Measurements from ENCODE around the gene SPHKAP. TPM values are rescaled to one million over a fixed set of nuclear protein-coding genes. Genes with fewer than 3 reads are reported as not detected.
"Not testable (repeated sequence)": the region's sequence is repeated elsewhere in the genome, so short reads cannot be mapped to it uniquely, and the experiment has no call there.

Gene SPHKAP, protein sequence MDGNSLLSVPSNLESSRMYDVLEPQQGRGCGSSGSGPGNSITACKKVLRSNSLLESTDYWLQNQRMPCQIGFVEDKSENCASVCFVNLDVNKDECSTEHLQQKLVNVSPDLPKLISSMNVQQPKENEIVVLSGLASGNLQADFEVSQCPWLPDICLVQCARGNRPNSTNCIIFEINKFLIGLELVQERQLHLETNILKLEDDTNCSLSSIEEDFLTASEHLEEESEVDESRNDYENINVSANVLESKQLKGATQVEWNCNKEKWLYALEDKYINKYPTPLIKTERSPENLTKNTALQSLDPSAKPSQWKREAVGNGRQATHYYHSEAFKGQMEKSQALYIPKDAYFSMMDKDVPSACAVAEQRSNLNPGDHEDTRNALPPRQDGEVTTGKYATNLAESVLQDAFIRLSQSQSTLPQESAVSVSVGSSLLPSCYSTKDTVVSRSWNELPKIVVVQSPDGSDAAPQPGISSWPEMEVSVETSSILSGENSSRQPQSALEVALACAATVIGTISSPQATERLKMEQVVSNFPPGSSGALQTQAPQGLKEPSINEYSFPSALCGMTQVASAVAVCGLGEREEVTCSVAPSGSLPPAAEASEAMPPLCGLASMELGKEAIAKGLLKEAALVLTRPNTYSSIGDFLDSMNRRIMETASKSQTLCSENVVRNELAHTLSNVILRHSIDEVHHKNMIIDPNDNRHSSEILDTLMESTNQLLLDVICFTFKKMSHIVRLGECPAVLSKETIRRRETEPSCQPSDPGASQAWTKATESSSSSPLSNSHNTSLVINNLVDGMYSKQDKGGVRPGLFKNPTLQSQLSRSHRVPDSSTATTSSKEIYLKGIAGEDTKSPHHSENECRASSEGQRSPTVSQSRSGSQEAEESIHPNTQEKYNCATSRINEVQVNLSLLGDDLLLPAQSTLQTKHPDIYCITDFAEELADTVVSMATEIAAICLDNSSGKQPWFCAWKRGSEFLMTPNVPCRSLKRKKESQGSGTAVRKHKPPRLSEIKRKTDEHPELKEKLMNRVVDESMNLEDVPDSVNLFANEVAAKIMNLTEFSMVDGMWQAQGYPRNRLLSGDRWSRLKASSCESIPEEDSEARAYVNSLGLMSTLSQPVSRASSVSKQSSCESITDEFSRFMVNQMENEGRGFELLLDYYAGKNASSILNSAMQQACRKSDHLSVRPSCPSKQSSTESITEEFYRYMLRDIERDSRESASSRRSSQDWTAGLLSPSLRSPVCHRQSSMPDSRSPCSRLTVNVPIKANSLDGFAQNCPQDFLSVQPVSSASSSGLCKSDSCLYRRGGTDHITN (N-terminal part only)
- 1 to 10 TPM; 2.6 to 7.5 (median 3.4) TPM for polyA plus RNA-seq (ENCODE audit: insufficient read length in 4 of 4)

DNA sequence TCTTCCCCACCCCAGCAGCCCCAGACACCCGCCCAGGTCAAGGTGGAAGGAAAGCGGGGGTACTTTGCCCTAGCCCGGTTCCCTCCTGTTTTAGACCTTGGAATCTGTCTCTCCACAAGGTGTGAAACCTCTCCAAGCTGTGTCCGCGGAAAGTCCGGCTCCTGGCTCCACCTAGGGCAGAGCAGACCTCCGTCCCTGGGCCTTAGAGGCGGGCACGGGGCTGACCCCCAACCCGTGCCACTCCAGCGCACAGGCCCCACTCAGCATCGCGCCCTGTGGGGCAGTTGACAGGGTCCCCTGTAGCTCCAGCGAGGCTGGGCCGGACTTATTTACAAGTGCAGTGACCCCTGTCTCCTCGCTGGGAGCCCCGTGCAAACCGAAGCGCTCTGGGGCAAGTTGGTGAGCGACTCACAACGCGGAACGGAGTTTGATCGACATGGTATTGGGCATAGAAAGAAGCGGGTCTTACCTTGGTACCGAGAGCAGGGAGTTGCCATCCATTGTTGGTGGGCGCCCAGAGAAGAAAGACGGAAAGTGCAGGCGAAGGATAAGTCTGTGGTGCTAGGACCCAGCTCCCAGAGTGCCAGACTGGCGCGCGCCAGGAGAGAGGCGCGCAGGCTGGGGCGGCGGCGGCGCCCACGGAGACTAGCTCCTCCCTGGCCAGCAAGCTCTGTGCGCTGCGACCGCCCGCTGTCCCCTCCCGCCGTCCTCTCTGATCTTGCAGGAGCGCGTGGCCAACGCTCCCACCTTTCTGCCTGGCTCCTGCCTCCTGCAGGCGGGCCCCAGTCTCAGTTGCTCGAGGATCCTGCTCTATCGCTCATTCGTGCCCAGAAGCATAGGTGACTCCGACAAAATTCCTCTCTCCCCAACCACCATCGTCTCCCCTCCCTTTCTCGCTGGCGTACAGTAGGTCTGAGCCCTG is at the start of gene SPHKAP:
Gene SPHKAP, minus strand, starts transcription at position 590 of the 922 bp plus-strand sequence. Its CDS starts 89 bp downstream, at position 501.
- peak in 1 of 4 donors; percentile 12 for DNase-seq (ENCODE audit: low read depth in 4 of 4, low spot score in 3 of 4)

DNA sequence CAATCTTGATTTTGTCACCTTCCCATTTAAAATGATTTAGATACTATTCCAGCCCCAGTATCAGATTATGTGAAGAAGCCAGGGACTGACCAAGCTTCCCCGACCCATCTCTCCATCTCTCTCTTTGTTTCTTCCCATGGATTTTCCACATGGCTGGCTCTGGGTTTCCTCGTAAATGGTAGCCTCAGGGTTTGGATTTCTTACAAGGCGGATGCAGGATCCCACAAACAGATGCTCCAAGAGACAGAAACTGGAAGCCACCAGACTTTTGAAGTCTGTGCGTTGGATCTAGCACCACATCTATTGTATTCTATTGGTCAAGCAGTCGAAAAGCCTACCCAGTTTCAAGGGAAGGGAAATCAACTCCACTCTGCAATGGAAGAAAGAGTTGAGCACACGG is 46.0 kb upstream of the SPHKAP start:
- no peak for DNase-seq (ENCODE audit: low read depth in 4 of 4, low spot score in 3 of 4)

DNA sequence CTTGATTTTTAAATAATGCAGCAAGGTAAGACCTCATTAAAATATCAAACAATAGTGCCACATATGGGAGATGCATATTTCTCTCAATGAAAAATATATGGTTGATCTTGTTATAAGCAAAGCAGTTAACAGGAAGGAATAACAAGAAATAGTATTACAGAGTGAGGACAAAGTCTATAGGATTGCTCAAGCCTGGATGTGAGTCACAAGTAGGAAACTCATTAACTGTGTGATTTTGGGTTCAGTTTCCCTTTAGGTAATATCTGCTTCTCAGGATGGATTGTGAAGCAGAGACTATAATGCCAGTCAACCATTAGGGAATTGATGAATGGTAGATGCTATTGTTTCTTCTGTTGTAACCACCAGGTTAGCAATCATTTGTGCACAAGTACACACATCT is 42.9 kb upstream of the SPHKAP start:
- no peak for DNase-seq (ENCODE audit: low read depth in 4 of 4, low spot score in 3 of 4)

DNA sequence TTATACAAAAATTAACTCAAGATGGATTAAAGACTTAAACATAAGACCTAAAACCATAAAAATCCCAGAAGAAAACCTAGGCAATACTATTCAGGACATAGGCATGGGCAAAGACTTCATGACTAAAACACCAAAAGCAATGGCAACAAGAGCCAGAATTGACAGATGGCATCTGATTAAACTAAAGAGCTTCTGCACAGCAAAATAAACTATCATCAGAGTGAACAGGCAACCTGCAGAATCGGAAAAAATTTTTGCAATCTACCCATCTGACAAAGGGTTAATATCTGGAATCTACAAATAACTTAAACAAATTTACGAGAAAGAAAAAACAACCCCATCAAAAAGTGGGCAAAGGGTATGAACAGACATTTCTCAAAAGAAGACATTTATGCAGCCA is 37.1 kb upstream of the SPHKAP start:
- DNase-seq (ENCODE audit: low read depth in 4 of 4, low spot score in 3 of 4) = not testable (repeated sequence)

DNA sequence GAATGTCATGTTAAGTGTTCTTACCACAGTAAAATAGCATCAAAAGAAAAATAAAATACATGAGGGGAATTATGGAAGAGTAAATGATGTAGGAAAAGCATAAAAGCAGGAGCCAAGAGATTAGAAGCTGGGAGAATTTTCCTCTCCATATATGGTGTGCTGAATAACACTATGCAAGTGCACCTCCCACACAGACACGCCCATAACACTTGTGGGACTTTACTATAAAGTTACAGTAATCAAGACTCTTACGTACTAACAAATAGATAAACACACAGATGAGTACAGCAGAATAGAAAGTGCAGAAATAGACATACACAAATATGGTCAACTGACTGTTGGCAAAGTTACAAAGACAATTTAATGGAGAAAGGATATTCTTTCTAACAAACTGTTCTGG is 16.0 kb upstream of the SPHKAP start:
- DNase-seq (ENCODE audit: low read depth in 4 of 4, low spot score in 3 of 4) = no peak

DNA sequence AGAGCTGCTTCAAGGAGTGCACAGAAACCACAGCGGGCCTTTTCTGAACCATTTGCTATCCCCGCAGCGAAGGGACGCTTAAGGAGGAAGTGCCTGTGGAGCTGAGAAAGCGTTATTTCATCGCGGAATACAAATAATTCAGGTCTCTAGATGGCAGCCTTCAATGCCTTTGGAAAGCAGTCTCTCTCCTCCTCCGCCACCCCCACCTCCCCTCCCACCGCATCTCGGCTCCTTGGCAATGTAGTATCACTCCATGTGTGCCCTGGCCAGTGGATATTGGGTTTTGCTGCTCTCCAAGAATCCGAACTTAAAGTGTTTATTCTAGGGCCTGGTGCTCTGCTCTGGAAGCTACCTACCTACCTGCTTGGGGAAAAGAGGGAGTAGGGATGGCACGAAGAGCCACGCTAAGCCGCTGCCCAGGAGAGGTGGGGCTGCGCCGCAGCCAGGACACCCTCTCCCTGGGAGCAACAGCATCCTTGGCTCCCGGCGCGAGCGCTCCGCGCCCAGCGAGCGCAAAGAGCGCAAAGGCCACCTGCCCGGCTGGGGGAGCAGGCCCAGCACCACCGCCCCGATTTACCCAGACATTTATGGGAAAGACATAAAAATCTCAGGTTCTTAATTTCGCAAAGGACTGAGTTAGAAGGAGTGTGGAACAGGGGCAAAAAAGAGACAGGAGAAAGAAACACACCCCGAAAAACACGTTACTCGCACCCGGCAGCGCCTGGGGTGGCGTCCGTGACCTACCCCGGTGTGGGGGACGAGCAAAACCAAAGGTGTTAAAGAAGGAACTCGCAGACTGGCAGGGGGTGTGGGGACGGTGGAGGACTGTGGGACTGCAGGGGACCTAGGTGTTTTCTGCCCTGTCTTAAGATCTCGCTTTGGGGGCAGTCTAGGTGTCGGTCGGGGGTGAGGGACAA is 1.0 kb downstream of the SPHKAP start:
- DNase-seq (ENCODE audit: low read depth in 4 of 4, low spot score in 3 of 4) = no peak

DNA sequence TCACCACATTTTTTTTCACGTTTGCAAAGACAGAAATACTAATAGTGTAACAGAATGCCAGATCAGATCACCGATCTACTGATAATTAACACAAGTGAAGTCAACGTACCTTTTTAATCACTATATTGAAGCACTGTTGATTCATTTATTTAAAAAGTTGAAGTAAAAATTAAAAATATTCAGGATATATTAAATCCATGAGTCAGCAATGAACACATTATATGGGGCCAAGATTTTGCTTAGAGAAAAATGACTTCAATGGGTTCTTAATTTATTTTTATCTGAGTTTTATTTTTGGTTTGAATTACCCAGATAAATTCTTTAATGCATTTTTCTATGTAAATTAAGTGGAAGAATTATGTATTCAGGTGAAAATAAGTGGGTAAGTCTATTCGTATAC is 14.2 kb downstream of the SPHKAP start:
- no peak for DNase-seq (ENCODE audit: low read depth in 4 of 4, low spot score in 3 of 4)

DNA sequence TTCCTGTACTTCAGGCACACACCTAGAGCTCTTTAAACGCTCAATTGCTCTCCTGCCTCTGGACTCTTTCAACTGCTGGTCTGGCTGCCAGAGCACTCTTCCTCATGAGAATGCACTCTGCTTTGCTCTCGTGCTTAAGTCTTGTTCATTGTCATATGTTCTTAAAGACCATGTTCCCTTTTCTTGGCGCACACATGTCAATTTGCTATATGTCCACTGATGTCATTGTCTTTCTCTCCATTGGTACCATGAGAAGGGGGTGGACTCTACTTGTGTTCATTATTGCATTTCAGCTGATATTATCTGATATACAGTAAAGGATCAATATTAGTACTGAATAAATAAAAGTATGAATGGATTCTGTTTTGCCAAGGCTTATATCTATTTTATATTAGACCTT is 16.8 kb downstream of the SPHKAP start:
- no peak for DNase-seq (ENCODE audit: low read depth in 4 of 4, low spot score in 3 of 4)

DNA sequence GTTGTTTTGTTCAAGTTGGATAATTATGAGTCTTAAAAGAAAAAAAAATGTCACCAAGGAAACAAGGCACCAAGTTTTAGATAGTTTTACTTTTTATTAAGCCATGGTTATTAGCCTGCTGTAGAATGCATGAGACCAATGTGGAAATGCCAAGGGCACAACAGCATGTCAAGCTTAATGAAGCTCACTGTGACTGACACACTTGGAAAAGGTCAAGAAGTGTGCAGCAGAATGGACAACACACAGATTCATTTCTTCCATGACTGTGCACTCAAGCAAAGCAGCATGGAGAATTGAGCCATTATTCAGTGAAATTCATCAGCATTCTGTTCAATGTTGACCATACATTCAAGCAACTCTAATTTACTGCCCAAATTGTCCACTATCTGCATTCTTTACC is 23.6 kb downstream of the SPHKAP start:
- DNase-seq (ENCODE audit: low read depth in 4 of 4, low spot score in 3 of 4) = no peak

DNA sequence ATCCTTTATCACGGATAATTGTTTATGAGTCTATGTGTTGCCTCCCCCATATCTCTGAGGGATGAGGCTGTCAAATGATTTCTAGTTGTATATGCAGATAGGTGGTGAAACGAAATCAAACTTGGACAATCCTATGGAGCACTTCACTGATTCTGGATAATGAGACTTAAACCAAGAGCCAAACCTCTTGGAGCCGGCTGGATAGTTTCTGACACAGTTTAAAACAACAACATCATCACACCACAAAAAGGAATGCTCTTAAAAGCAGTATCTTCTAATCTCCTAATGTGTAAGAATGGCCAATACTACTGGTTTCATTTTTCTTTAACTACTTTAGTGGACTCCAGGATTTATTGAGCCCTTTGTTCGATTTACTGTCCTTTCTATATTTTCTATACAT is 36.5 kb downstream of the SPHKAP start:
- no peak for DNase-seq (ENCODE audit: low read depth in 4 of 4, low spot score in 3 of 4)

DNA sequence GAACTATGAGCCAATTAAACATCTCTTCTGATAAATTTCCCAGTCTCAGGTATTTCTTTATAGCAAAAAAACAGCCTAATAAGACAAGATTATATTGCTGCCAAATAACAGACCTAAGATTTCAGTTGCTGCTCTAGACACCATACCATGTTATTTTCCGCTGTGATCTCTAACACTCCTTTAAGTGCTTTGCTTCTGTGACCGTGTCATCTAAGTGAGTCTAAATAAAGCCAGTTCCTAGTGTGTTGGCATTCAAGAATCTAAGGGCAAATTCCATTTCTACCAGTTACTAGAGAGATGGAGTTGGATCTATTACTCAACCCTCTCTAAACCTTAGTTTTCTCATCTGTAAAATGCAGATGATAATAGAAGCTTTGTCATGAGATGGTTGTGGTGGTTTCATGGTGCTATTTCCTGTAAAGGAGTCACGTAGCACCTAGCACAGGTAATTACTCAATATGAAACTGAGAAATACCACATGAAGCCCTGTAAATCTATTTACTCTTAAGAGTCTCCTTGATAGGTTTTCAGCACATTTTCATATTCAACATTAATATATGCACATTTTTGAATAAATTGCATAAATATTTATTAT is 40.5 kb downstream of the SPHKAP start:
- DNase-seq (ENCODE audit: low read depth in 4 of 4, low spot score in 3 of 4) = no peak

DNA sequence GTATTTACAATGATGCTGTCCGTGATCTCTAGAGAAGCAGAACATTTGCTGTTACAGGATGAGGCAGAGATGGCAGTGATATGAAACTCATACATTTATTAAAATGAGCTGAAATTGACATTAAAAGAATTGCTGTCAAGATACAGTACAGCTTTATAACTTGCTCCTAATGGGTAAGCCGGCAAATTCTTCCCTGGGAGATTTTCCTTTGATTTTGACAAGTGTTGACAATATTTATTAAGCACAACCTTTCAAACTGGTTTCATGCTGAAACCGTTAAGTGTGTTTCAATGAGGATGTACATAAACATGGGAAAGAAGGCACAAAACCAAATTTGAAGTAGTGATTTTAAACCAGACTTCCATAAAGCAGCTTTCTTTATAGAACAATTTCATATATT is 45.5 kb downstream of the SPHKAP start:
- no peak for DNase-seq (ENCODE audit: low read depth in 4 of 4, low spot score in 3 of 4)

DNA sequence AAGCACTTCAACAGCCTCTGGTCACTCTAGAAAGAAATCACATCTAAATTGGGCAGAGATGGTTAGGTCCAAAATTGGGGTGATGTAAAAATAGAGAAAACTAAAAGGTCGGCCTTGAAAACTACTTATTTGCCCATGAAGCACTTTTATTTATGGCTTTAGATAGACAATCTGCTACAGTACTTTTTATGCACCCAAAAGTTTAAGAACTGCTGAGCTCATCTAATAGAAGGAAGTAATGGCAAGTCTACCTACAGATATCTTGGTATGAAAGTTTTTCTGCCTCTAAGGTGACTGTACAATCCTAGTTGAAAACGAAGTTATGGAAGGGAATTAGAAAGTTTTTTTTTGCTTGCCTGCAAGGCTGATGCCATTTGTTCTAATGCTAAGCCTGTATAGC is 46.2 kb downstream of the SPHKAP start:
- no peak for DNase-seq (ENCODE audit: low read depth in 4 of 4, low spot score in 3 of 4)

DNA sequence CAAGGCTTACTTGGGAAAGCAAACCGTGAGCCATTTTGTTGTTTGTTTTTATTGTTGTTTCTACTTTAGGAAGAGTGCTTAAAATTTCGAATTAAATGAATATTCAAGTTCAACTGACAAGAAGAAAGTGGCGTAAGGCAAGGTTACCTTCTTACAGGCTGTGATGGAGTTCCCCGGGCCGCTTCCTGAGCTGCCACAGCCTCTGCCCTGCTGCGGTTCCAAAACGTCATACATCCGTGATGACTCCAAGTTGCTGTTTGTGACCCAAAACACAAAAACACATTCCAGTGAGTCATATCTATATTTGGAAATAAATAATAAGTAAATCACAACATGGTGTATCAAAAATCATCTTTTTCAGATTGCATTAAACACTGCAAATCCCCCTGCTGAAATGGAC is 49.7 kb downstream of the SPHKAP start:
- DNase-seq (ENCODE audit: low read depth in 4 of 4, low spot score in 3 of 4) = no peak

DNA sequence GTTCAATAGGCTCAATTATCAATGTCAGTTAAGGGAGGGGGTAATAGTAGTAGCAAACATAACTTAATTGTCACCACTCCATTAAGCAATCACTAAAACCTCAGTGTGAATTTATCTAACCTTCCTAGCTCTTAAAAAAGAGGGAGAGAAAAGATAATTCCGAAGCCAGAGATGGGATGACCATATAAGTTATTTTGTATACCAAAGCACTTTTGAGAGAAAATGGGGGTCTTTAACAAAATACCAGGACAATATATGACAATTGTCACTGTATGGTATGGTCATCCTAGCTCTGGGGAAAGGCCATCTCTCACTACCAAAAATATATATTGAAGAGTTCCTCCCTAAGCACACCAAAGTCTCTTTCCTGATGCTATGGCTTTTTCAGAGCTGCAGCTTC is 55.1 kb downstream of the SPHKAP start:
- no peak for DNase-seq (ENCODE audit: low read depth in 4 of 4, low spot score in 3 of 4)

DNA sequence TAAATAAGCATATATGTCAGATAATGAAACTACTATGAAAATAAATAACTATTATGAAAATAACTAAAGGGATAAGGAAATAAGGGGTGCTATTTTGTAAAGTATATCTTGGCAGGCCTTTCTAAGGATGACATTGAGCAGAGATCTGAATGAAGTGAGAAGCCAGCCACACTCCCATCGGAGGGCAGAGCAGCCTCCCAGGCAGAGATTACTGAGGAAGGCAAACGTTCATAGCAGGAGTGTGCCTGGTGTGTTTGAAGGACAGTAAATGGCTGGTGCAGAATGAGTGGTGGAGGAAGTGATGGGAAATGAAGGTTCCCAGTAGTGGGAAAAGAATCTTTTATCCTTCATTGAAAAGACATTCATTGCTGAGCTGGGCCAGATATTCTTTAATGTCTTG is 62.5 kb downstream of the SPHKAP start:
- DNase-seq (ENCODE audit: low read depth in 4 of 4, low spot score in 3 of 4) = no peak

DNA sequence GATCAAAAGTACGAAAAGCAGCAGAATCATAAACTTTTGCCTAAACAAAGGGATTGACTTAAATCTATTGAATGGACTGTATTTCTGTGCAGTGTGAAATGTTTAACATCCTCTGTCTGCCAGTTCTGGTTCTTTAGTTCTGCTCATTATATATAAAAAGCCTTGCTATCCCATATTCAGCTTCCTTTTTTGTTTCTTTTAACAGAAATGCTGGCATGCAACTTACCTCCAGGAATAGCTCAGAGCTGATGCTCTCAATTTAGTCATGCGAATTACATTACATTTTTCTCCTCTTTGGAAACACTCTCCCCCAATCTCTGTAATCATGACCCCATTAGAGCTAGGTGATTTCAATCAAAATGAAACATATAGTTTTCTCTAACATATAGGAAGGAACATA is 73.6 kb downstream of the SPHKAP start:
- DNase-seq (ENCODE audit: low read depth in 4 of 4, low spot score in 3 of 4) = no peak

DNA sequence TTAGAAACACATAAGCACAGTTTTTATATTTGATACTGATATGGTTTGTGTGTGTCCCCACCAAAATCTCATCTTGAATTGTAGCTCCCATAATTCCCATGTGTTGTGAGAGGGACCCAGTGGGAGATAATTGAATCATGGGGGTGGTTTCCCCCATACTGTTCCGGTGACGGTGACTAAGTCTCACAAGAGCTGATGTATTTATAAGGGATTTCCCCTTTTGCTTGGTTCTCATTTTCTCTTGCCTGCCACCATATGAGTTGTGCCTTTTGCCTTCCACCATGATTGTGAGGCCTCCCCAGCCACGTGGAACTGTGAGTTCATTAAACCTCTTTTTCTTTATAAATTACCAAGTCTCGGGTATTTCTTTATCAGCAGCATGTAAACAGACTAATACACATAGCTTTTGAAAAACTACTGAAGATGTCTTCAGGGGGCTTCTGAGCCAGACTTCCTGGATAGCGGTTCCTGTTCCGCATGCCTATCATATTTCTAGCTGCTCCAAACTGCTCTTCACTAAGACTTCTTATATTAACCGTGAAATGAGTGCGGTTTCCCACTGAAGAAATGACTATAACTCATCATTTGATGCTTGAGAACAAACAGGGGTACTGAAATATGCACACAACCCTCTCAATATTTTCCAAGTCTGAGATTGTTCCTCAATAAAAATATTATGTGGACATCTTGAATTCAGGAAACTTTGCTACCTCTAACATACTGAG is 75.8 kb downstream of the SPHKAP start:
- no peak for DNase-seq (ENCODE audit: low read depth in 4 of 4, low spot score in 3 of 4)
